Panc1 (cell line): ENCODE measurements around the gene KRT83. TPM values are rescaled to one million over a fixed set of nuclear protein-coding genes. Genes with fewer than 3 reads are reported as not detected.

Experiments
- ATAC-seq: fragments of 200-7000 bp; cut with Tn5 transposase; 2 replicates; pipeline ENCODE4 v1.9.1; 2020; ENCODE audit warnings: mild to moderate bottlenecking, moderate library complexity
- BruUV-seq: library from RNA; stranded (reverse); fragments of 400-500 nt; replicated peaks from 2 replicates; lab custom pipeline; 2021; lab: Mats Ljungman, UMichigan
- CTCF ChIA-PET: fragments of 300-600 bp; sonication (Branson Sonifier 250); formaldehyde crosslinking; loops from one replicate; lab custom pipeline; 2022; ENCODE audit warnings: antibody characterized with exemption; lab: Charles Lee
- POLR2A ChIA-PET: fragments of 300-600 bp; sonication (Branson Sonifier 250); formaldehyde crosslinking; loops from one replicate; lab custom pipeline; 2022; ENCODE audit warnings: antibody characterized with exemption; lab: Charles Lee
- DNase-seq: peaks from one replicate; pipeline ENCODE4 v3.0.0-alpha.2; 2010; ENCODE audit warnings: low read depth, low spot score
- H3K27ac ChIP-seq: 2 replicates; pipeline ENCODE4 v1.5.1; 2011; ENCODE audit warnings: mild to moderate bottlenecking, low read length, inconsistent platforms
- H3K27me3 ChIP-seq: fragments of 200-500 bp; sonication (Bioruptor generic); 2 replicates; pipeline ENCODE4 v1.6.0; 2014; ENCODE audit warnings: low read length, inconsistent platforms; ENCODE audit not compliant: control insufficient read depth, insufficient read depth
- H3K36me3 ChIP-seq: fragments of 200-500 bp; sonication (Bioruptor generic); 2 replicates; pipeline ENCODE4 v1.5.1; 2014; ENCODE audit warnings: inconsistent platforms, mild to moderate bottlenecking, low read length, moderate library complexity; ENCODE audit not compliant: control insufficient read depth, insufficient read depth
- H3K4me1 ChIP-seq: 2 replicates; pipeline ENCODE4 v1.5.1; 2011; ENCODE audit warnings: inconsistent platforms, mild to moderate bottlenecking, low read length, moderate library complexity; ENCODE audit not compliant: control insufficient read depth, insufficient read depth
- H3K4me3 ChIP-seq, 2 experiments: 2 replicates each; pipeline ENCODE4 v1.5.1; 2011 to 2012; ENCODE audit warnings: low read depth in 2 of 2, low read length in 2 of 2, mild to moderate bottlenecking in 2 of 2, inconsistent platforms in 1 of 2, moderate library complexity in 1 of 2
- H3K9me3 ChIP-seq: fragments of 200-500 bp; sonication (Bioruptor generic); 2 replicates; pipeline ENCODE4 v1.5.1; 2014; ENCODE audit warnings: low read depth, mild to moderate bottlenecking, inconsistent platforms, low read length, moderate library complexity; ENCODE audit not compliant: control insufficient read depth, insufficient read depth
- CTCF ChIP-seq: fragments of 450-650 bp; IDR thresholded peaks from 2 replicates; pipeline ENCODE4 v1.5.1; 2017; ENCODE audit warnings: mild to moderate bottlenecking
- POLR2AphosphoS5 ChIP-seq: IDR thresholded peaks from 2 replicates; pipeline ENCODE4 v1.6.1; 2012; ENCODE audit warnings: mild to moderate bottlenecking, low read depth, low read length, moderate library complexity
- REST ChIP-seq, 2 experiments: IDR thresholded peaks; 2 replicates each; pipeline ENCODE4 v1.6.1; 2011 to 2012; ENCODE audit warnings: low read depth in 2 of 2, control low read depth in 1 of 2, low read length in 1 of 2, mild to moderate bottlenecking in 1 of 2, moderate library complexity in 1 of 2; ENCODE audit not compliant: insufficient read depth in 1 of 2
- SIN3A ChIP-seq: IDR thresholded peaks from 2 replicates; pipeline ENCODE4 v1.6.1; 2012; ENCODE audit warnings: low read depth, mild to moderate bottlenecking, low read length, moderate library complexity, borderline replicate concordance; ENCODE audit not compliant: insufficient read depth
- TCF7L2 ChIP-seq: IDR thresholded peaks from 2 replicates; pipeline ENCODE4 v1.6.1; 2011; ENCODE audit warnings: mild to moderate bottlenecking, low read depth, low read length, inconsistent platforms
- in situ Hi-C: cut with HindIII; loops from 2 replicates; pipeline ENCODE4 v1.10.0; 2016; ENCODE audit warnings: low sequenced_read_pairs, low pct_unique_long_range_greater_than_20kb
- intact Hi-C: fragments of 100-400 bp; cut with micrococcal nuclease; formaldehyde crosslinking; loops from one replicate; pipeline ENCODE4 v1.10.0; 2022; ENCODE audit not compliant: unreplicated experiment
- total RNA-seq: library from RNA; stranded (reverse); gene quantifications from one replicate; pipeline ENCODE4 v1.2.1, GENCODE V29; 2021; ENCODE audit not compliant: unreplicated experiment

Gene KRT83
- total RNA-seq, 1 experiment from 2014 or later: 0.28 TPM

- Histone ChIP-seq H3K27me3 (no peaks in the 10 kb centered on the region), H3K4me1 (no peaks in the 10 kb centered on the region), H3K4me3 (no peak overlapping the region), H3K36me3 (no peaks in the 10 kb centered on the region), H3K9me3 (no peaks in the 10 kb centered on the region), H3K27ac (no peak overlapping the region)
- DNase-seq: no peak
- BruUV-seq: no TSS peak
- ChIA-PET POLR2A (no interaction called here), CTCF (no interaction called here)
- ATAC-seq: no peak
- TF ChIP-seq TCF7L2 (no peak), REST (IDR thresholded peaks at IDR 0.05; ENCODE audit: insufficient read depth in 1 of 2, low read depth in 2 of 2, low read length in 1 of 2) (no peak), SIN3A (no peak), POLR2AphosphoS5 (no peak), CTCF (no peak)
- in situ Hi-C loops (no loop called here), intact Hi-C loops (no loop called here)
These were observed 14.5 kb upstream of the KRT83 start for GRCh38 chr12:52335598-52336262.

- in situ Hi-C loops (no loop called here), intact Hi-C loops (no loop called here)
- DNase-seq: no peak
- TF ChIP-seq REST (IDR thresholded peaks at IDR 0.05; ENCODE audit: insufficient read depth in 1 of 2, low read depth in 2 of 2, low read length in 1 of 2) (no peak), TCF7L2 (no peak), SIN3A (no peak), POLR2AphosphoS5 (no peak), CTCF (no peak)
- CTCF ChIA-PET: no interaction called here
- Histone ChIP-seq H3K36me3 (no peaks in the 10 kb centered on the region), H3K4me3 (no peak overlapping the region), H3K27me3 (no peaks in the 10 kb centered on the region), H3K27ac (no peak overlapping the region), H3K4me1 (no peaks in the 10 kb centered on the region), H3K9me3 (no peaks in the 10 kb centered on the region)
- no peak for ATAC-seq
- no TSS peak for BruUV-seq
- POLR2A ChIA-PET: no interaction called here
These were observed 13.0 kb upstream of the KRT83 start for GRCh38 chr12:52334185-52334584.
